Measurements from ENCODE around the gene FAM163A.

FAM163A gene

GRCh38 chr1:179714623-179715022, 28.5 kb upstream of the FAM163A start:
- Histone ChIP-seq H4K8ac (ENCODE audit: low read depth, low read length) (no peak overlapping the region), H2BK5ac (ENCODE audit: low read length) (no peak overlapping the region), H3K4ac (ENCODE audit: low read length) (no peak overlapping the region), H3K4me3 (ENCODE audit: low read length in 2 of 2) (no peak overlapping the region), H3K79me1 (ENCODE audit: low read depth, low read length) (no peaks in the 10 kb centered on the region), H3K18ac (ENCODE audit: low read length) (no peak overlapping the region), H2BK15ac (ENCODE audit: low read length) (no peak overlapping the region), H3K9ac (ENCODE audit: low read depth, low read length, poor library complexity) (no peak overlapping the region), H3K23ac (ENCODE audit: low read depth, low read length, poor library complexity) (no peak overlapping the region), H2AK5ac (ENCODE audit: low read depth, low read length) (no peak overlapping the region), H2AFZ (ENCODE audit: low read length) (no peak overlapping the region), H2BK120ac (ENCODE audit: low read depth, low read length) (no peak overlapping the region), H3K36me3 (replicated peaks in 1 of 2; ENCODE audit: control insufficient read depth in 2 of 2, insufficient read depth in 2 of 2, low read length in 2 of 2) (no peaks in the 10 kb centered on the region), H3K4me2 (ENCODE audit: insufficient read depth, low read length, poor library complexity, severe bottlenecking) (no peak overlapping the region), H2BK12ac (ENCODE audit: low read length) (no peak overlapping the region), H3K27ac (replicated peaks; ENCODE audit: low read length) (no peak overlapping the region), H3K9me3 (replicated peaks in 1 of 2; ENCODE audit: control insufficient read depth in 2 of 2, insufficient read depth in 1 of 2, low read depth in 1 of 2, low read length in 2 of 2) (peaks cover 4 to 18% of the 10 kb centered on the region in 2 donors), H4K91ac (ENCODE audit: low read depth, low read length, poor library complexity) (no peak overlapping the region), H3K4me1 (ENCODE audit: control insufficient read depth in 2 of 2, insufficient read depth in 1 of 2, low read depth in 1 of 2, low read length in 2 of 2) (no peaks in the 10 kb centered on the region), H3K14ac (ENCODE audit: low read length) (no peak overlapping the region), H3K27me3 (ENCODE audit: control insufficient read depth in 3 of 3, insufficient read depth in 3 of 3, low read depth in 1 of 3, low read length in 3 of 3) (no peaks in the 10 kb centered on the region)
- DNase-seq (ENCODE audit: low spot score), result no peak

GRCh38 chr1:179719272-179719671, 23.8 kb upstream of the FAM163A start:
- Histone ChIP-seq H3K4me2 (ENCODE audit: insufficient read depth, low read length, poor library complexity, severe bottlenecking) (no peak overlapping the region), H3K4ac (ENCODE audit: low read length) (no peak overlapping the region), H3K9me3 (replicated peaks in 1 of 2; ENCODE audit: control insufficient read depth in 2 of 2, insufficient read depth in 1 of 2, low read depth in 1 of 2, low read length in 2 of 2) (peaks cover 4 to 12% of the 10 kb centered on the region in 2 donors), H3K14ac (ENCODE audit: low read length) (no peak overlapping the region), H2BK15ac (ENCODE audit: low read length) (no peak overlapping the region), H2BK12ac (ENCODE audit: low read length) (no peak overlapping the region), H3K4me1 (ENCODE audit: control insufficient read depth in 2 of 2, insufficient read depth in 1 of 2, low read depth in 1 of 2, low read length in 2 of 2) (no peaks in the 10 kb centered on the region), H3K36me3 (replicated peaks in 1 of 2; ENCODE audit: control insufficient read depth in 2 of 2, insufficient read depth in 2 of 2, low read length in 2 of 2) (no peaks in the 10 kb centered on the region), H2AK5ac (ENCODE audit: low read depth, low read length) (no peak overlapping the region), H3K18ac (ENCODE audit: low read length) (no peak overlapping the region), H2BK5ac (ENCODE audit: low read length) (no peak overlapping the region), H2AFZ (ENCODE audit: low read length) (no peak overlapping the region), H3K23ac (ENCODE audit: low read depth, low read length, poor library complexity) (no peak overlapping the region), H3K27me3 (ENCODE audit: control insufficient read depth in 3 of 3, insufficient read depth in 3 of 3, low read depth in 1 of 3, low read length in 3 of 3) (no peaks in the 10 kb centered on the region), H3K79me1 (ENCODE audit: low read depth, low read length) (no peaks in the 10 kb centered on the region), H3K4me3 (ENCODE audit: low read length in 2 of 2) (no peak overlapping the region), H3K27ac (replicated peaks; ENCODE audit: low read length) (no peak overlapping the region), H3K9ac (ENCODE audit: low read depth, low read length, poor library complexity) (no peak overlapping the region), H4K91ac (ENCODE audit: low read depth, low read length, poor library complexity) (no peak overlapping the region), H4K8ac (ENCODE audit: low read depth, low read length) (no peak overlapping the region), H2BK120ac (ENCODE audit: low read depth, low read length) (no peak overlapping the region)
- DNase-seq (ENCODE audit: low spot score), result no peak

- no CpG with 5 or more reads among the region's 2 CpGs for WGBS, 2 donors (ENCODE audit: extremely low coverage in 2 of 2, insufficient read length in 2 of 2, insufficient replicate concordance in 1 of 2)
- H2BK12ac ChIP-seq (ENCODE audit: low read length), result no peak overlapping the region
- no peaks in the 10 kb centered on the region for H3K79me1 ChIP-seq (ENCODE audit: low read depth, low read length)
These were observed 14.8 kb upstream of the FAM163A start for GRCh38 chr1:179728271-179728670.

GRCh38 chr1:179729881-179730280, 13.2 kb upstream of the FAM163A start:
- Histone ChIP-seq H3K4me2 (ENCODE audit: insufficient read depth, low read length, poor library complexity, severe bottlenecking) (no peak overlapping the region), H2AK5ac (ENCODE audit: low read depth, low read length) (no peak overlapping the region), H4K91ac (ENCODE audit: low read depth, low read length, poor library complexity) (no peak overlapping the region), H3K79me1 (ENCODE audit: low read depth, low read length) (no peaks in the 10 kb centered on the region), H3K14ac (ENCODE audit: low read length) (no peak overlapping the region), H2BK15ac (ENCODE audit: low read length) (no peak overlapping the region), H2BK12ac (ENCODE audit: low read length) (no peak overlapping the region), H3K4me1 (ENCODE audit: control insufficient read depth in 2 of 2, insufficient read depth in 1 of 2, low read depth in 1 of 2, low read length in 2 of 2) (no peaks in the 10 kb centered on the region), H3K4ac (ENCODE audit: low read length) (no peak overlapping the region), H3K4me3 (ENCODE audit: low read length in 2 of 2) (no peak overlapping the region), H2AFZ (ENCODE audit: low read length) (no peak overlapping the region), H3K9ac (ENCODE audit: low read depth, low read length, poor library complexity) (no peak overlapping the region), H3K27ac (replicated peaks; ENCODE audit: low read length) (no peak overlapping the region), H3K27me3 (ENCODE audit: control insufficient read depth in 3 of 3, insufficient read depth in 3 of 3, low read depth in 1 of 3, low read length in 3 of 3) (peaks cover 0 to 22% (median 0%) of the 10 kb centered on the region in 3 experiments), H3K18ac (ENCODE audit: low read length) (no peak overlapping the region), H2BK5ac (ENCODE audit: low read length) (no peak overlapping the region), H4K8ac (ENCODE audit: low read depth, low read length) (no peak overlapping the region), H3K36me3 (replicated peaks in 1 of 2; ENCODE audit: control insufficient read depth in 2 of 2, insufficient read depth in 2 of 2, low read length in 2 of 2) (no peaks in the 10 kb centered on the region), H2BK120ac (ENCODE audit: low read depth, low read length) (no peak overlapping the region), H3K9me3 (replicated peaks in 1 of 2; ENCODE audit: control insufficient read depth in 2 of 2, insufficient read depth in 1 of 2, low read depth in 1 of 2, low read length in 2 of 2) (no peaks in the 10 kb centered on the region), H3K23ac (ENCODE audit: low read depth, low read length, poor library complexity) (no peak overlapping the region)
- WGBS, 2 donors (ENCODE audit: extremely low coverage in 2 of 2, insufficient read length in 2 of 2, insufficient replicate concordance in 1 of 2), result no CpG with 5 or more reads among the region's 4 CpGs
- no peak for DNase-seq (ENCODE audit: low spot score)

More at GRCh38 chr1:179728271-179728670, 14.8 kb upstream of the FAM163A start:
- Histone ChIP-seq H3K4ac (ENCODE audit: low read length) (no peak overlapping the region), H2BK5ac (ENCODE audit: low read length) (no peak overlapping the region), H3K27ac (replicated peaks; ENCODE audit: low read length) (no peak overlapping the region), H3K27me3 (ENCODE audit: control insufficient read depth in 3 of 3, insufficient read depth in 3 of 3, low read depth in 1 of 3, low read length in 3 of 3) (peaks cover 0 to 18% (median 0%) of the 10 kb centered on the region in 3 experiments), H2BK15ac (ENCODE audit: low read length) (no peak overlapping the region), H3K4me3 (ENCODE audit: low read length in 2 of 2) (no peak overlapping the region), H3K14ac (ENCODE audit: low read length) (no peak overlapping the region), H3K4me1 (ENCODE audit: control insufficient read depth in 2 of 2, insufficient read depth in 1 of 2, low read depth in 1 of 2, low read length in 2 of 2) (no peaks in the 10 kb centered on the region), H2AFZ (ENCODE audit: low read length) (no peak overlapping the region), H3K4me2 (ENCODE audit: insufficient read depth, low read length, poor library complexity, severe bottlenecking) (no peak overlapping the region), H4K91ac (ENCODE audit: low read depth, low read length, poor library complexity) (no peak overlapping the region), H3K36me3 (replicated peaks in 1 of 2; ENCODE audit: control insufficient read depth in 2 of 2, insufficient read depth in 2 of 2, low read length in 2 of 2) (no peaks in the 10 kb centered on the region), H3K9ac (ENCODE audit: low read depth, low read length, poor library complexity) (no peak overlapping the region), H3K18ac (ENCODE audit: low read length) (no peak overlapping the region), H2BK120ac (ENCODE audit: low read depth, low read length) (no peak overlapping the region), H4K8ac (ENCODE audit: low read depth, low read length) (no peak overlapping the region), H2AK5ac (ENCODE audit: low read depth, low read length) (no peak overlapping the region), H3K9me3 (replicated peaks in 1 of 2; ENCODE audit: control insufficient read depth in 2 of 2, insufficient read depth in 1 of 2, low read depth in 1 of 2, low read length in 2 of 2) (no peaks in the 10 kb centered on the region), H3K23ac (ENCODE audit: low read depth, low read length, poor library complexity) (no peak overlapping the region)
- no peak for DNase-seq (ENCODE audit: low spot score)
